Measurements from ENCODE around the gene SYT3. TPM values are rescaled to one million over a fixed set of nuclear protein-coding genes. Genes with fewer than 3 reads are reported as not detected.

SYT3 gene
- total and polyA plus RNA-seq, 2 of the 8 experiments (the other 6 are each of a cell fraction or from before 2014, with no cell fraction given) = 6.7 to 17.3 TPM

GRCh38 chr19:50664204-50664603 lies 24.5 kb upstream of the SYT3 start:
- peaks cover 0 to 12% of the 10 kb centered on the region in 2 experiments for H4K20me1 ChIP-seq (replicated peaks in 1 of 2; ENCODE audit: control insufficient read depth in 1 of 2, insufficient read depth in 2 of 2, low read length in 2 of 2)
- H3K27ac ChIP-seq (ENCODE audit: low read depth, low read length) = no peak overlapping the region
- no peak overlapping the region for H3K9ac ChIP-seq (replicated peaks in 1 of 4; ENCODE audit: extremely low read depth in 1 of 4, low read depth in 3 of 4, low read length in 3 of 4)
- H3K4me1 ChIP-seq (replicated peaks in 1 of 4; ENCODE audit: control insufficient read depth in 3 of 4, insufficient read depth in 4 of 4, low read length in 3 of 4) = peaks cover 0 to 10% (median 5%) of the 10 kb centered on the region in 4 experiments; a peak in 5 of 7 replicates
- no peak overlapping the region for H3K23ac ChIP-seq (ENCODE audit: insufficient read length)
- H3K4me3 ChIP-seq (ENCODE audit: extremely low read depth in 1 of 4, insufficient read depth in 2 of 4, low read depth in 3 of 4, low read length in 4 of 4) = no peak overlapping the region
- no peaks in the 10 kb centered on the region; a peak in 1 of 8 replicates for H3K36me3 ChIP-seq (ENCODE audit: control insufficient read depth in 2 of 4, insufficient read depth in 4 of 4, low read length in 3 of 4)
- H3K27me3 ChIP-seq (replicated peaks in 1 of 4; ENCODE audit: control insufficient read depth in 3 of 4, extremely low read depth in 1 of 4, insufficient read depth in 3 of 4, low read length in 3 of 4) = peaks cover 26 to 31% (median 29%) of the 10 kb centered on the region in 4 experiments
- no peak overlapping the region for H2AFZ ChIP-seq (ENCODE audit: low read length)
- no peak overlapping the region for H2AK5ac ChIP-seq (ENCODE audit: low read depth, low read length)
- no peak overlapping the region for H3K56ac ChIP-seq (replicated peaks; ENCODE audit: insufficient read length, low read depth, low read length)
- no peaks in the 10 kb centered on the region for H3K79me1 ChIP-seq (ENCODE audit: low read depth, low read length)
- WGBS, 2 experiments (ENCODE audit: extremely low coverage in 1 of 2, insufficient coverage in 1 of 2, insufficient read length in 1 of 2, insufficient replicate concordance in 2 of 2, low coverage in 1 of 2, low lambda C conversion rate in 2 of 2, missing lambda C conversion rate in 1 of 2) = 91% methylated on average over 6 of the region's 6 CpGs; no CpG with 5 or more reads in 1 of the 2 experiments
- no peak overlapping the region for H3K18ac ChIP-seq (ENCODE audit: extremely low read depth, low read length)
- no peak overlapping the region for H2BK120ac ChIP-seq (replicated peaks; ENCODE audit: low read depth, low read length)
- no peak overlapping the region for H3K4me2 ChIP-seq (ENCODE audit: insufficient read depth in 1 of 2, low read depth in 2 of 2, low read length in 2 of 2)
- H2BK5ac ChIP-seq (ENCODE audit: low read depth, low read length) = no peak overlapping the region
- ChIA-PET POLR2A (ENCODE audit: partially characterized antibody) (interaction anchor here (1.2 to 1.3 kb wide), 2 partner anchors 32 to 98 kb away, joined by 3 to 4 read pairs; no protein-coding TSS in a partner anchor), CTCF (ENCODE audit: partially characterized antibody) (interaction anchor here (0.6 to 2.6 kb wide), 5 partner anchors 34 to 127 kb away, joined by 3 to 14 read pairs (median 3); no protein-coding TSS in a partner anchor)
- H3K4ac ChIP-seq (replicated peaks; ENCODE audit: insufficient read length, low read depth, low read length) = no peak overlapping the region
- H2BK12ac ChIP-seq (ENCODE audit: low read depth, low read length) = no peak overlapping the region
- H3K9me3 ChIP-seq (ENCODE audit: insufficient read depth in 2 of 2, low read depth in 1 of 2, low read length in 1 of 2) = 0 out of 4 replicates have a peak, but pooled peaks cover 0 to 5% of the 10 kb centered on the region in 2 experiments
- no peaks in the 10 kb centered on the region for H3K79me2 ChIP-seq (ENCODE audit: control insufficient read depth in 1 of 2, insufficient read depth in 2 of 2, low read length in 2 of 2)
- no peak overlapping the region for H4K8ac ChIP-seq (ENCODE audit: extremely low read depth, insufficient read depth, low read length)
- peaks cover 6% of the 10 kb centered on the region; the same call in 1 of the 2 replicates for H3K23me2 ChIP-seq (ENCODE audit: low read depth, low read length)
- H3K14ac ChIP-seq (ENCODE audit: insufficient read length) = no peak overlapping the region
- H4K5ac ChIP-seq (ENCODE audit: insufficient read length, low read depth, low read length) = no peak overlapping the region
- H4K91ac ChIP-seq (replicated peaks; ENCODE audit: insufficient read length, low read length) = no peak overlapping the region
- DNase-seq (ENCODE audit: low read depth in 1 of 2, low spot score in 2 of 2) (no peak), FAIRE-seq (no peak)
- H2BK20ac ChIP-seq (ENCODE audit: low read length) = no peak overlapping the region
- no peak overlapping the region for H2BK15ac ChIP-seq (ENCODE audit: low read length)
- TF ChIP-seq CTBP2 (IDR thresholded peaks at IDR 0.05; ENCODE audit: borderline replicate concordance, insufficient read depth, insufficient read length, low read length) (no peak), RAD21 (IDR thresholded peaks at IDR 0.05 in 1 of 2, conservative IDR thresholded peaks at IDR 0.05 in 1 of 2; ENCODE audit: low read depth in 2 of 2, low read length in 2 of 2) (no peak), JUN (IDR thresholded peaks at IDR 0.05; ENCODE audit: low read depth, low read length) (no peak), POU5F1 (IDR thresholded peaks at IDR 0.05; ENCODE audit: low read depth, low read length) (no peak), HDAC2 (IDR thresholded peaks at IDR 0.05; ENCODE audit: borderline replicate concordance in 1 of 2, low read depth in 2 of 2, low read length in 2 of 2) (no peak), SIX5 (IDR thresholded peaks at IDR 0.05; ENCODE audit: low read depth, low read length) (no peak), CEBPB (IDR thresholded peaks at IDR 0.05; ENCODE audit: low read depth, low read length) (no peak), NANOG (IDR thresholded peaks at IDR 0.05; ENCODE audit: insufficient read depth, low read depth, low read length, poor library complexity, severe bottlenecking) (no peak), ASH2L (IDR thresholded peaks at IDR 0.05; ENCODE audit: low read length) (no peak), SP1 (IDR thresholded peaks at IDR 0.05; ENCODE audit: low read depth, low read length) (no peak), HDAC6 (IDR thresholded peaks at IDR 0.05; ENCODE audit: low read depth, low read length) (no peak), TBP (IDR thresholded peaks at IDR 0.05; ENCODE audit: low read depth, low read length) (no peak), RBBP5 (IDR thresholded peaks at IDR 0.05; ENCODE audit: borderline replicate concordance, low read depth, low read length) (no peak)

All from H1 (cell line).